Astrocyte of the cerebellum (primary cell): ENCODE results near the gene CSMD2.

ENCODE experiments used
- DNase-seq: peaks from one replicate; pipeline ENCODE4 v3.0.0-alpha.2; 2011; ENCODE audit warnings: low read depth
- H3K4me3 ChIP-seq: 2 replicates; pipeline ENCODE4 v1.5.1; 2011; ENCODE audit warnings: mild to moderate bottlenecking, low read depth, low read length, moderate library complexity
- in situ Hi-C: cut with HindIII; loops from 2 replicates; pipeline ENCODE4 v1.10.0; 2017; ENCODE audit warnings: low sequenced_read_pairs
- TF ChIP-seq, protein P1 (sequence below): IDR thresholded peaks from 2 replicates; pipeline ENCODE4 v1.5.1; 2012; ENCODE audit warnings: low read length, low read depth, moderate library complexity, mild to moderate bottlenecking; ENCODE audit errors: missing control alignments

CSMD2 gene

DNA sequence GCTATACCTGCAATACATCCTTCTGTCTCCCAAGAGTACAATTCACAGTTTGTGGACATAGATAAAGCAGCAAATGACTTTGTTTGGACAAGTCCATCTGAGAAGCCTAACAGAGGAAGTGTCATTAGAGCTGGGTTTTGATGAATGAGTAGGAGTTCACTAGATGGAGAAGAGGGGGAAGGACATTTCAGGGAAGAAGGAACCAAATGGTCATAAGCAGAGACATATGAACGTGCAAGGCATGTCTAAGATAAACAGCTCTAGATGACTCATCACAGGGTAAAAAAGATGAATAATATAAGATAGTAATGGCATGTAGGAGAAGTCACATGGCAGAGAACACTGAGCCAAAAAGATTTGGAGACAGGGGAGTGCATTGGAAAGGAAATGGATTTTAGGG is 246.7 kb downstream of the CSMD2 start:
- in situ Hi-C loops: no loop called here
- H3K4me3 ChIP-seq: no peak overlapping the region
- TF ChIP-seq, protein P1, sequence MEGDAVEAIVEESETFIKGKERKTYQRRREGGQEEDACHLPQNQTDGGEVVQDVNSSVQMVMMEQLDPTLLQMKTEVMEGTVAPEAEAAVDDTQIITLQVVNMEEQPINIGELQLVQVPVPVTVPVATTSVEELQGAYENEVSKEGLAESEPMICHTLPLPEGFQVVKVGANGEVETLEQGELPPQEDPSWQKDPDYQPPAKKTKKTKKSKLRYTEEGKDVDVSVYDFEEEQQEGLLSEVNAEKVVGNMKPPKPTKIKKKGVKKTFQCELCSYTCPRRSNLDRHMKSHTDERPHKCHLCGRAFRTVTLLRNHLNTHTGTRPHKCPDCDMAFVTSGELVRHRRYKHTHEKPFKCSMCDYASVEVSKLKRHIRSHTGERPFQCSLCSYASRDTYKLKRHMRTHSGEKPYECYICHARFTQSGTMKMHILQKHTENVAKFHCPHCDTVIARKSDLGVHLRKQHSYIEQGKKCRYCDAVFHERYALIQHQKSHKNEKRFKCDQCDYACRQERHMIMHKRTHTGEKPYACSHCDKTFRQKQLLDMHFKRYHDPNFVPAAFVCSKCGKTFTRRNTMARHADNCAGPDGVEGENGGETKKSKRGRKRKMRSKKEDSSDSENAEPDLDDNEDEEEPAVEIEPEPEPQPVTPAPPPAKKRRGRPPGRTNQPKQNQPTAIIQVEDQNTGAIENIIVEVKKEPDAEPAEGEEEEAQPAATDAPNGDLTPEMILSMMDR: no peak
- no peak for DNase-seq

DNA sequence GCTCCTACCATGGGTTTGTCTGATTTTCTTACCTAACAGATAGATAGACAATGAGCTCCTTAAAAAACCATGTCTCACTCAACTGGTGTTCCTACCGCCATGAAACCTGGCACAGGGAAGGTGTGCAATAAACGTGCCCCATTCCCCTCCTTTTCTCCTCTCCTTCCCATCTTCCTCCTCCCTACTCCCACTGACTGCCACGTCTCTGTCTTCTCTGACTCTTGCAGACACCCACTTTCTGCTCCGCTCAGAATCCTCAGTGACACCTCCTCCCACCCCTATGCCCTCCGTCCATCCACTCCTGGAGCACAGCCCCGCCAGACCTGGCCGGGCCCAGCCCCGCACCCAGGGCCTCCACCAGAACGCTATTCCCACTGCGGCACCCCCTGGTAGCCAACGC is 248.2 kb downstream of the CSMD2 start:
- in situ Hi-C loops: no loop called here
- no peak for DNase-seq
- TF ChIP-seq, protein P1: no peak
- H3K4me3 ChIP-seq: no peak overlapping the region

DNA sequence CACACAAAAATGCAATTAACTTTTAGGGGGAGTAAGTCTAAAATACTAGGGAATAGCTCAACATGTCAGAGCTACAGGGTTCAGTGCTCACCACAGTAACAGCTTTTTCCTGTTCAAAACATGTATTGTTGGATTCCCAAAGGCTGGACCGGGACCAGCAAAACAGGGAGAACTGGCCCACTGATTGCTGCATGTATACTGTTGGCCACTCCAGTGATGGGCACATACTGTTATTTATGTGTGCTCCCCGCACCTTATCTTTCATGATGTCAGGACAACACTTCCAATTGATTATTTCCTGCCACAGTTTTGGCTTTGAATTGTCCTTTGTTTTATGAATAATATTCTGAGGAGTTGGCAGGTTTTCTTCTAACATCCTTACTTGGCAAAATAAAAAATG is 250.5 kb downstream of the CSMD2 start:
- in situ Hi-C loops: no loop called here
- TF ChIP-seq, protein P1: no peak
- no peak for DNase-seq
- H3K4me3 ChIP-seq: no peak overlapping the region

DNA sequence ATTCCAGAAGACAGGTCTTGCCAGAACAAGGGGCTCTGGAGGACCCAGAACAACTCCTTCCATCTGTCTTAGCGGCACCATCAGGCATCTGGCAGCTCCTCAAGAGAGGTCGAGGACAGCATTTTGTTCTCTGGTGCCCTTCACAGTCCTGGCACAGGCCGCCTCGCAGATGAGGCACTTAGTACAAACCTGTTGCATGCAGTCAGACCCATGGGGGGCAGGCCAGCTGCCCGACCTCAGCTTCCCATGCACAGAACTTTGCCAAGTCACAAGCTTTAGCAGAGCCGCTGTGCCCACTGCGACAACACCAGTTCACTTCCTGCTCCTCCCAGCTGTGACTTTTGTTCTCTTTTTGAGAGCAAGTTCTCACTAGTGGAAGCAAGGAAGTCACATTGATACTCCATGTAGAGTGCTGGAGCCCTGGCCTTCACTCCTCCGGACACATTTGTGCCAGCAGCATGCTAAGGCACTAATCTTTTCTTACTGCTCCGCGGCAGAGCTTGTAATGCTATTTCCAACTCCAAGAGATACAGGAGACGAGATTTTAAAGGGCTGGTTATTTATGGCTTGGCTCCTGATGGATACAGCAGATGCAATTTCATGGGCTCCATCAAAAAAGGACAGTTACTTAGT is 256.6 kb downstream of the CSMD2 start:
- DNase-seq: no peak
- in situ Hi-C loops: no loop called here
- TF ChIP-seq, protein P1: no peak
- H3K4me3 ChIP-seq: no peak overlapping the region

DNA sequence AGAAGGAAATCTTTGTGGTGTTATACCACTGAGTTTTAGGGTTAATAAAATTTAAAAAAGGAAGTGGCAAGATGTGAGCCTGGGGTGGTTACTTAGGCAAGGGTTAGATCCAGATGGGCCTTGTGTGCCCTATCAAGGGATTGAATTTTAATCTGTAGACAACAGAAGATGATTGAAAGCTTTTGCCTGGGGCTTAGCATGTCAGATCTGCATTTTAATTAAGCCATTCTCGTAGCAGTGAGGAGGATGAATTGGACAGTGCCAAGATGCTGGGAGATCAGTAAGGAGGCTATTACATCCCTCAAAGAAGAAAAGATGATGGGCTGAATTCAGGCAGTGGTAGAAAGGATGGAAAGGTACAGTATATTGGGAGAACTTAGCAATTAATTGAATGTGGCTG is 258.9 kb downstream of the CSMD2 start:
- TF ChIP-seq, protein P1: no peak
- in situ Hi-C loops: no loop called here
- no peak overlapping the region for H3K4me3 ChIP-seq
- DNase-seq: no peak

DNA sequence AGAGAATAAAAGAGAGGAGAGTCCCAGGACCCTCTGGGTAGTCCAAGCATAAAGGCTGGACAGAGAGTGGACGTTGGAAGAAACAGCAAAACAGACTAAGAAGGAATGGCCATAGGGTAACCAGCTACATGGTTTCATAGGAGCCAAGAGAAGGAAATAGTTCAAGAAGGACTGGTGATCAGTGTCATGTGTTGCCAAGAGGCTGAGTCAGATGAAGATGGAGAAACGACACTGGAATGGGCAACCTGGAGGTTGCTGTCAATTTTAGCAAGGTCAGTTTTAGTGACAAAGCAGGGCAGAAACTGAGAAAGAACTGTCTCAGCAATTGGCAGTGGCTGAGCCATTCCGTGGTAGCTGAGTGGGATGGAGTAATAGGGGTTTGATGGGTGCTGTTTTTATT is 259.8 kb downstream of the CSMD2 start:
- no peak for DNase-seq
- no peak overlapping the region for H3K4me3 ChIP-seq
- in situ Hi-C loops: no loop called here
- TF ChIP-seq, protein P1: no peak
